LNCAP (cell line): ENCODE data around the gene RBKS.

Source experiments
- CTCF ChIP-seq: fragments of 450-650 bp; IDR thresholded peaks from 2 replicates; pipeline ENCODE4 v1.5.1; 2017; ENCODE audit warnings: mild to moderate bottlenecking

The RBKS gene

GRCh38 chr2:27884601-27885000, 5.6 kb downstream of the RBKS start:
- TF ChIP-seq CTCF: no peak

- no peak for TF ChIP-seq CTCF
Measured at GRCh38 chr2:27878825-27879224, 11.4 kb downstream of the RBKS start.

GRCh38 chr2:27875089-27875881, 14.9 kb downstream of the RBKS start:
- no peak for TF ChIP-seq CTCF

- no peak for TF ChIP-seq CTCF
Measured at GRCh38 chr2:27873091-27873490, 17.1 kb downstream of the RBKS start.

- TF ChIP-seq CTCF: no peak
Measured at GRCh38 chr2:27871802-27872201, 18.4 kb downstream of the RBKS start.

- TF ChIP-seq CTCF: no peak
Measured at GRCh38 chr2:27870724-27871123, 19.5 kb downstream of the RBKS start.

- TF ChIP-seq CTCF: no peak
Measured at GRCh38 chr2:27869763-27870162, 20.4 kb downstream of the RBKS start.

GRCh38 chr2:27866237-27866636, 23.9 kb downstream of the RBKS start:
- TF ChIP-seq CTCF: no peak
